NCI-H1417 (cell line): ENCODE results near the gene KIF5C.
A peak's percentile ranks its signal among the peaks of the same experiment; 100 is the strongest.

Experiments
- DNase-seq, 3 experiments: peaks; one replicate each; lab custom pipeline; 2025; lab: John Stamatoyannopoulos, UW

KIF5C gene

DNA sequence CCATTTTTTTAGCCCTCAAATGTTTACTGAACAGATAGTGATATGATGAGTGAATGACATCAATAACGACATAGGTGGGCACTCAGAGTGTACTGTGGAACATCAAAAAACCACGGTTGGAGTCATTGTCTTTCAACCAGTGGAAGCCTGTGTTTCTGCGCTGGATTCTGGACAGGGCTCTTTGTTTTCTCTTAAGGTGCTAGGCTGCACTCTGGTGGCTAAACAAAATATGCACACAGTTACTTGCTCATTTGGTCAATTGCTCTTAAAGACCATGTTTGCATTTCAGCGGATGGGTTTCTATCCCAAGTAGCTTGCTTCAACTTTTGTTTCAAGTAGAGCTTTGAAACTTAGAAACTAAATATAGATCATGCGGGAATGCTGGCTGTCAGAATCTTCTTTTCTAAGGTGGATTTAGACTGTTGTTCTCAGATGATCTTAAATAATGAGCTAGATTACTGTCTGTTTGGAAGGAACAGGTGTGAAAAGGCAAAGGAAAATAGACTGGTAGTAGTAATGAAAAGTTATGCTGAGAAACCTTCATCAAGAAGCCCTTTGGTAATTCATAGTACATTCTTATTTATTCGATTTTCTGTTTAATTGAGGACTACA, 115.0 kb downstream of the KIF5C start:
- DNase-seq: peak; percentile 66 to 93 (median 68)

- peak; percentile 8 to 67 (median 37) for DNase-seq
Observed at GRCh38 chr2:148990968-148991367, 115.9 kb downstream of the KIF5C start.

- no peak for DNase-seq
Observed at GRCh38 chr2:148992448-148992847, 117.4 kb downstream of the KIF5C start.

- no peak for DNase-seq
Observed at GRCh38 chr2:148993351-148993750, 118.3 kb downstream of the KIF5C start.

DNA sequence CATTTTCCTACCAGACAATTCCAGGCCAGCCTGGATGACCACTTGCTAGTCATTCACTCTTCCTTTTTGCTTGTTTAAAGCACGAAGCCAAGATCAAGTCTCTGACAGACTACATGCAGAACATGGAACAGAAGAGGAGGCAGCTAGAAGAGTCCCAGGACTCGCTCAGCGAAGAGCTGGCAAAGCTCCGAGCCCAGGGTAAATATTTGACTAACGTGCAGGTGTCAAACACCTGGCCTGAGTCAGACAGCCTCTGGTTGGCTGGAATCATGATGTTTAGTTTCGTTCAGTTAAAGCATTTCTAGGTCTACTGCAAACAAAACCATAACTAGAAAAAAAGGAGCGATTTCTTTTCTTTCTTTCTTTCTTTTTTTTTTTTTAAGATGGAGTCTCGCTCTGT, 119.3 kb downstream of the KIF5C start:
- DNase-seq: peak; percentile 7 to 71 (median 45)

DNA sequence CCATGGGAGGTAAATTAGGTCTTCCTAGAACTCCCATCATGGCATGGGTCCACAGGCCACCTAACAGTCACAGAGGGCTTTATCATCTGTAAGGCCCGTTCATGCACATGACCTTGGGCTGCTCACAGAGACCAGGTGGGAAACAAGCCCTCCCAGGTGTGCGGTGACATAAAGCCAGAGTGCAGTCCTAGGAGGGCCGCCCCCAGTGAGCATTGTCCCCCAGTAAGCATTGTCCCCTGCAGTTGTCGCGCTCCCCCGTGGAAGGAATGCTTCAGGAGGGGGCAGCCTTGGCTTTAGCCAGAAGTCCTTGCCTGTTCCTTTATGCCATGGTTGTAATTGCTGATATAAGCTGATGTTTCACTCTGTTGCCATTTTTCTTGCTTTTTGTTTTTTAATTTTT, 121.8 kb downstream of the KIF5C start:
- DNase-seq: no peak

GRCh38 chr2:148998165-148998830, 123.3 kb downstream of the KIF5C start:
- DNase-seq: no peak

GRCh38 chr2:148998831-148999200, 123.8 kb downstream of the KIF5C start:
- DNase-seq: no peak

GRCh38 chr2:148999451-148999921, 124.5 kb downstream of the KIF5C start:
- DNase-seq: no peak

DNA sequence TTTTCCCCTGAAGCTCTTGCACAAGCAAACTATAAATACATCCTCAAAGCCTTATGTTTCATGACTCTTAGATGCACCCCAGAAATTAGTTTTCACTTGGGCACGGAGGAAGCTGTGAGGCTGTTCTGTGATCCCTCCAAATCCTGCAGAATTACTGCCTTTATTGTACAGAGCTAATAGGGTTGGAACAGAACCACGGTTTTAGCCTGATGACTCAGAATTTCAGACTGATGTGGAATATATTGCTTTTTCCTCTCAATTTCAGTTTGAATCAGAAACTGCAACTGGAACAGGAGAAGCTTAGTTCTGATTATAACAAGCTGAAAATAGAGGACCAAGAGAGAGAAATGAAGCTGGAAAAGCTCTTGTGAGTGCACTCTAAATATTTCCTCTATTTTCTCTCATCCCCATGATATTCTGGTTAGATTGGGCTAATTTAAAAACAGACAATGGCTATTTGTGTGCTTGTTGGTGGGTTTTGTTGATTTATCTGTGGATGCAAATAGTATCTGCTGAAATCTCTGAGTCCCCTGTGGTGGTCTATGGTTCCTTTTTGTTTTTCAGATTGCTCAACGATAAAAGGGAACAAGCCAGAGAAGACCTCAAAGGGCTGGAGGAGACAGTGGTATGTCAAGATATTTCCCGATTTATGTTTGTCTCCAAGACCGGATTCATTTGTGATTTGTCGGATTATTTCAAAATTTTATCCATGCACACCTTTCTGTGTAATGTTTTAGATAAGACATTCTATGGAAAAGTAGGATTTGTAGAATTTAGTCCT, 125.3 kb downstream of the KIF5C start:
- DNase-seq: no peak

GRCh38 chr2:149001496-149001895, 126.5 kb downstream of the KIF5C start:
- no peak for DNase-seq

GRCh38 chr2:149002378-149002890, 127.4 kb downstream of the KIF5C start:
- DNase-seq: no peak

GRCh38 chr2:149002891-149003740, 128.1 kb downstream of the KIF5C start:
- no peak for DNase-seq

GRCh38 chr2:149004836-149005235, 129.8 kb downstream of the KIF5C start:
- DNase-seq: no peak

DNA sequence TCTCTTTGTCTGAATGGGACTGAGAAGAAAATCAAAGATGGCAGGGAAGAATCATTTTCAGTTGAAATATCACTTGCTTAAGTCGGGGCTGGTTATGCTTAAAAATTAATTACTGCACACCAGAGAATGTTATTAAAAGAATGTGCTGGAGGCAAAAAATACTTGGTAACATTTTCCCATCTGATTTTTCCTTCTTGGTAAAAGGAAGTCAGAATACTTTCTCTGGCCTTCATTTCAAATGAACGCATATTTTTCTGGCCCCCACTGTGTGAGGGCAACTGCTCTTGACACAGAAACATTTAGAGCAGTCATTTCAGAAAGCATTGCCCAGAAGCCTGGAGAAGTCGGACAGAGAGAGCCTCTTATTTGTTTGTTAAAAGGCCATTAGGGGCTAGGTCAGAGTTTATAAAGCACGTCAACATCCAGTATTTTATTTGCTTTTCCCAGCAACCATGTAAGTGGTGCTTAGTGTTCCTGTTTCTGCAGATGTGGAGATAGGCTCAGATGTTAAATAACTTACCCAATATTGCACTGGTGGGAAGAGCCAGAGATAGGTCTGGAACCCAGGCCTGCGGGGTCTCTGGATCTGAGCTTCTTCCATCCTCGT, 130.5 kb downstream of the KIF5C start:
- no peak for DNase-seq

DNA sequence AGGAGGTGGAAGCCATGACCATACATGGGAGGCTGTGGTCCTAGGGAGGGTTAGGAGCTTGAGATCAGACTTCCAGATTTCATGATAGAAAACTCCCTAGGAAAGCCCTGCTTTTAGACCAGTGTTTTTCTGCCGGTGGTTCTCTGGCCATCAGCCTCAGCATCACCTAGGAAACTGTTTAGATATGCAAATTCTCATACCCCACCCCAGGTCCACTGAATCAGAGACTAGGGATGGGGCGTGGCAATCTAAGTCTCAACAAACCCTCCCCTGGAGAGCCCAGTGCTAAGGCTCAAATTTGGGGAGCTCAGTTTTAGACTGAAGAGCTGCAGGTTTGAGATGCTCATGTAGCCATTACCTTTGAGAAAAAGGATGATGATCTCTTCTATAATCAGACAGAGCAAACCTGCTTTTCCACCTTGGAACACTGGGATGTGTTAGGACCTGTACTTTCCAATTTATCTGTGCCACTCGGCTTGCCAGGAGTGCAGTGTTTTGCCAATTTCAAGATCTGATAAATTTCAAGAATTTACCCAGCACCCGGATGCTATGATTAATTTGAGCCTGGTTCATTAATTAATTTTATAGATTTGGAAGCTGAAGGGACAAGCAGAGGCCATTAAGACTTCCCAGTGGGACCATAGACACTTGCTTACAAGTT, 132.0 kb downstream of the KIF5C start:
- no peak for DNase-seq

- no peak for DNase-seq
Observed at GRCh38 chr2:149008381-149008780, 133.4 kb downstream of the KIF5C start.

- no peak for DNase-seq
Observed at GRCh38 chr2:149009576-149010461, 134.8 kb downstream of the KIF5C start.

DNA sequence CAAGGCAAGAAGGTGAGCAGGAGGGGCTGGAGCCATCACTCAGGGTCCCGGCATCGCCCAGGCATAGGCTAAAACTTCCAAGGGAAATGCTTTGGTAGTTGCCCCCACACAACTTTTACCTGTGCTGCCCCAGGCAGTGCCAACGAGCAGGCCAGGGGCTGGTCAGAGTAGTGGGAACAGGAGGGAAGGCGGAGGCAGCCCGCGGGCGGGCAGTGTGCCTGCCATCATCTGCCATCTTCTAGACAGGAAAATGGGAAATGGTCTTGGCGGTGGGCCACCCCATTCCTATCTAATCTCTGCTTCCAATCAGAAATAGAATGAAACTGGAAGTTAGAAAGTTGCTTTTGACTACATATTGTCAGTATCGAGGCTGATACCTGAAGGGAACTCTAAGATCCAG, 137.5 kb downstream of the KIF5C start:
- no peak for DNase-seq

- DNase-seq: no peak
Observed at GRCh38 chr2:149015501-149015900, 140.5 kb downstream of the KIF5C start.
